ENCODE results near the gene C1orf52. TPM values are rescaled to one million over a fixed set of nuclear protein-coding genes. Genes with fewer than 3 reads are reported as not detected.

C1orf52 gene
- total and polyA plus RNA-seq, 2 of the 13 experiments (the other 11 are each of a cell fraction or from before 2014, with no cell fraction given) = 19.4 to 27.4 TPM

DNA sequence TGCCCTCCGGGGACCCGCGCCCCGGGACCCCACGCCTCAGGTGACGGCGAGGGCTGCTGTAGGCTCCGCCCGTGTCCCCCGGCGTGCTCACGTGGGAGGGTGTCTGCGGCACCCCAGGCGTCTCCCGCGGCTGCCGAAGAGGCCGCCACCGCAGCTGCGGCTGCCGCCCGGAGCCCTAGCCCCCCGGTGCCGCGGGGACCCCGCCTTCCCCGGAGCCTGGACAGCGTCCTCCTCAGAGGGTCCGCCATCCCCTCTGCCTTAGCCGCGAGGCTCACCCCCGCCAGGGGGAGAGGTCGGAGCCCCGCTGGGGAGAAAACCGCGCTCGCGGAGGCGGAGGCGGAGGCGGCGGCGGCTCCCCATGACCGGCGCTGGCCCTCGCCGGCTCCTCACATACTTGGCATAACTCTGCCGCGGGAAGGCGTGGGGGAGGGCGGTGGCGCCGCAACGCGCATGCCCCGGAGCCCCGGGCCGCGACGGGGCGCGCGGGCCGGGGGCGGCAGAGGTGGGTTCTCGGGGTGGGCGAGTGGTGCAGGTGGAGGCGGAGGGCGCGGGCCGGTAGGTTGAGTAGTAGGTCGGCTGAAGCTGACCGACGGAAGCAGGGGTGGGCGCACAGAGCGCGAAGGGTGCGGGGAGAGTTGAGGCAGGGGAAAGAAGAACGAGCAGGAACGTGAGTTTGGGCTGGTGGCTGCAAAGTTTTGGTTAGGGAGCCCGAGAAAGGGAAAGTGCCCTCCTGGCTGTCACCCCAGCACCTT is 57.9 kb downstream of the C1orf52 start (continued):
- TF ChIP-seq ZNF138 (CRISPR knock-in tag; IDR thresholded peaks at IDR 0.05; ENCODE audit: low read depth) (no peak), ZNF430 (CRISPR knock-in tag; IDR thresholded peaks at IDR 0.05) (0 out of 2 replicates have a peak, but pooled peaks have one; percentile 49), TBX2 (CRISPR knock-in tag; IDR thresholded peaks at IDR 0.05; ENCODE audit: borderline replicate concordance) (peak; percentile 35; the same call in 1 of the 2 replicates), ATAD3A (CRISPR knock-in tag; IDR thresholded peaks at IDR 0.05) (no peak), ZNF180 (CRISPR knock-in tag; IDR thresholded peaks at IDR 0.05; ENCODE audit: borderline replicate concordance, low read depth) (no peak), KLF15 (CRISPR knock-in tag; IDR thresholded peaks at IDR 0.05; ENCODE audit: borderline replicate concordance) (no peak), SP140L (CRISPR knock-in tag; IDR thresholded peaks at IDR 0.05; ENCODE audit: borderline replicate concordance) (no peak), ZNF773 (CRISPR knock-in tag; IDR thresholded peaks at IDR 0.05; ENCODE audit: borderline replicate concordance) (0 out of 2 replicates have a peak, but pooled peaks have one; percentile 28), ZNF878 (CRISPR knock-in tag; IDR thresholded peaks at IDR 0.05) (no peak; the same call in 1 of the 2 replicates), PATZ1 (CRISPR knock-in tag; IDR thresholded peaks at IDR 0.05) (peak; percentile 42; the same call in 1 of the 2 replicates), E2F5 (CRISPR knock-in tag; conservative IDR thresholded peaks at IDR 0.05) (no peak), ZNF124 (CRISPR knock-in tag; IDR thresholded peaks at IDR 0.05) (no peak)
- TF ChIP-seq, protein P1, sequence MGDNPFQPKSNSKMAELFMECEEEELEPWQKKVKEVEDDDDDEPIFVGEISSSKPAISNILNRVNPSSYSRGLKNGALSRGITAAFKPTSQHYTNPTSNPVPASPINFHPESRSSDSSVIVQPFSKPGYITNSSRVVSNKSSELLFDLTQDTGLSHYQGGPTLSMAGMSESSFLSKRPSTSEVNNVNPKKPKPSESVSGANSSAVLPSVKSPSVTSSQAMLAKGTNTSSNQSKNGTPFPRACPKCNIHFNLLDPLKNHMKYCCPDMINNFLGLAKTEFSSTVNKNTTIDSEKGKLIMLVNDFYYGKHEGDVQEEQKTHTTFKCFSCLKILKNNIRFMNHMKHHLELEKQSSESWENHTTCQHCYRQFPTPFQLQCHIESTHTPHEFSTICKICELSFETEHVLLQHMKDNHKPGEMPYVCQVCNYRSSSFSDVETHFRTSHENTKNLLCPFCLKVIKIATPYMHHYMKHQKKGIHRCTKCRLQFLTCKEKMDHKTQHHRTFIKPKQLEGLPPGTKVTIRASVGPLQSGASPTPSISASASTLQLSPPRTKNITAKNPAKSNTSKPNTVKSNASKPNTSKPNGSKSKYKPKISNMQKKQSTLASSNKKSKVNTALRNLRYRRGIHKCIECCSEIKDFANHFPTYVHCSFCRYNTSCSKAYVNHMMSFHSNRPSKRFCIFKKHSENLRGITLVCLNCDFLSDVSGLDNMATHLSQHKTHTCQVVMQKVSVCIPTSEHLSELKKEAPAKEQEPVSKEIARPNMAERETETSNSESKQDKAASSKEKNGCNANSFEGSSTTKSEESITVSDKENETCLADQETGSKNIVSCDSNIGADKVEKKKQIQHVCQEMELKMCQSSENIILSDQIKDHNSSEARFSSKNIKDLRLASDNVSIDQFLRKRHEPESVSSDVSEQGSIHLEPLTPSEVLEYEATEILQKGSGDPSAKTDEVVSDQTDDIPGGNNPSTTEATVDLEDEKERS (CRISPR knock-in tag; IDR thresholded peaks at IDR 0.05) = no peak; the same call in 1 of the 2 replicates
- TF ChIP-seq, protein P2, sequence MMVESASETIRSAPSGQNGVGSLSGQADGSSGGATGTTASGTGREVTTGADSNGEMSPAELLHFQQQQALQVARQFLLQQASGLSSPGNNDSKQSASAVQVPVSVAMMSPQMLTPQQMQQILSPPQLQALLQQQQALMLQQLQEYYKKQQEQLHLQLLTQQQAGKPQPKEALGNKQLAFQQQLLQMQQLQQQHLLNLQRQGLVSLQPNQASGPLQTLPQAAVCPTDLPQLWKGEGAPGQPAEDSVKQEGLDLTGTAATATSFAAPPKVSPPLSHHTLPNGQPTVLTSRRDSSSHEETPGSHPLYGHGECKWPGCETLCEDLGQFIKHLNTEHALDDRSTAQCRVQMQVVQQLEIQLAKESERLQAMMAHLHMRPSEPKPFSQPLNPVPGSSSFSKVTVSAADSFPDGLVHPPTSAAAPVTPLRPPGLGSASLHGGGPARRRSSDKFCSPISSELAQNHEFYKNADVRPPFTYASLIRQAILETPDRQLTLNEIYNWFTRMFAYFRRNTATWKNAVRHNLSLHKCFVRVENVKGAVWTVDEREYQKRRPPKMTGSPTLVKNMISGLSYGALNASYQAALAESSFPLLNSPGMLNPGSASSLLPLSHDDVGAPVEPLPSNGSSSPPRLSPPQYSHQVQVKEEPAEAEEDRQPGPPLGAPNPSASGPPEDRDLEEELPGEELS (CRISPR knock-in tag; IDR thresholded peaks at IDR 0.05) = no peak
- TF ChIP-seq, protein P3, sequence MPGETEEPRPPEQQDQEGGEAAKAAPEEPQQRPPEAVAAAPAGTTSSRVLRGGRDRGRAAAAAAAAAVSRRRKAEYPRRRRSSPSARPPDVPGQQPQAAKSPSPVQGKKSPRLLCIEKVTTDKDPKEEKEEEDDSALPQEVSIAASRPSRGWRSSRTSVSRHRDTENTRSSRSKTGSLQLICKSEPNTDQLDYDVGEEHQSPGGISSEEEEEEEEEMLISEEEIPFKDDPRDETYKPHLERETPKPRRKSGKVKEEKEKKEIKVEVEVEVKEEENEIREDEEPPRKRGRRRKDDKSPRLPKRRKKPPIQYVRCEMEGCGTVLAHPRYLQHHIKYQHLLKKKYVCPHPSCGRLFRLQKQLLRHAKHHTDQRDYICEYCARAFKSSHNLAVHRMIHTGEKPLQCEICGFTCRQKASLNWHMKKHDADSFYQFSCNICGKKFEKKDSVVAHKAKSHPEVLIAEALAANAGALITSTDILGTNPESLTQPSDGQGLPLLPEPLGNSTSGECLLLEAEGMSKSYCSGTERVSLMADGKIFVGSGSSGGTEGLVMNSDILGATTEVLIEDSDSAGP (CRISPR knock-in tag; IDR thresholded peaks at IDR 0.05; ENCODE audit: borderline replicate concordance) = 0 out of 2 replicates have a peak, but pooled peaks have one; percentile 38
- TF ChIP-seq, protein P4, sequence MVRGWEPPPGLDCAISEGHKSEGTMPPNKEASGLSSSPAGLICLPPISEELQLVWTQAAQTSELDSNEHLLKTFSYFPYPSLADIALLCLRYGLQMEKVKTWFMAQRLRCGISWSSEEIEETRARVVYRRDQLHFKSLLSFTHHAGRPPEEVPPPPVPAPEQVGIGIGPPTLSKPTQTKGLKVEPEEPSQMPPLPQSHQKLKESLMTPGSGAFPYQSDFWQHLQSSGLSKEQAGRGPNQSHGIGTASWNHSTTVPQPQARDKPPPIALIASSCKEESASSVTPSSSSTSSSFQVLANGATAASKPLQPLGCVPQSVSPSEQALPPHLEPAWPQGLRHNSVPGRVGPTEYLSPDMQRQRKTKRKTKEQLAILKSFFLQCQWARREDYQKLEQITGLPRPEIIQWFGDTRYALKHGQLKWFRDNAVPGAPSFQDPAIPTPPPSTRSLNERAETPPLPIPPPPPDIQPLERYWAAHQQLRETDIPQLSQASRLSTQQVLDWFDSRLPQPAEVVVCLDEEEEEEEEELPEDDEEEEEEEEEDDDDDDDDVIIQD (CRISPR knock-in tag; IDR thresholded peaks at IDR 0.05; ENCODE audit: low read depth) = no peak

All from HepG2 (cell line).